Neural progenitor cell (in vitro differentiated cells): ENCODE results near the gene USP15.

ENCODE experiments used
- EZH2 ChIP-seq: fragments of 200-600 bp; sonication (generic); IDR thresholded peaks from 2 replicates; pipeline ENCODE4 v1.6.1; 2017; ENCODE audit warnings: antibody characterized with exemption, mild to moderate bottlenecking, moderate library complexity
- EZH2phosphoT487 ChIP-seq: fragments of 200-600 bp; sonication (generic); IDR thresholded peaks from 2 replicates; pipeline ENCODE4 v1.6.1; 2017; ENCODE audit warnings: antibody characterized with exemption
- TF ChIP-seq, protein P1 (sequence below): fragments of 200-600 bp; sonication (generic); IDR thresholded peaks from 2 replicates; pipeline ENCODE4 v1.5.1; 2017; ENCODE audit warnings: antibody characterized with exemption, mild to moderate bottlenecking

DNA sequence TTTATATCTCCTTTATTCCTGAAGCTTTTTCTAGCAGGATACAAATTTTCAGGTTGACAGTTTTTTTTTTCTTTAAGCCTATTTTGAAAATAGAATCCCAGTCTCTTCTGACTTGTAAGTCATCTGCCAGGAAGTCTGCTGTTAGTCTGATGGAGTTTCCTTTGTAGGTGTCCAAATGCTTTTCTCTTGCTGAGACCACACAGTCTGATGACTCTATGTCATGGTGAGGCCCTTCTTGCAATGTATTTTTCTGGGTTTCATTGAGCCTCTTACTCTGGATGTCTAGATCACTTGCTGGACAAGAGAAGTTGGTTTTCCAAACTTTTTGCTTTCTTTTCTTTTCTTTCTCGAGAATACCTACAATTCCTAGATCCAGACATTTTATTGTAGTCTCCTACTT lies 30.6 kb downstream of the USP15 start:
- TF ChIP-seq, protein P1, sequence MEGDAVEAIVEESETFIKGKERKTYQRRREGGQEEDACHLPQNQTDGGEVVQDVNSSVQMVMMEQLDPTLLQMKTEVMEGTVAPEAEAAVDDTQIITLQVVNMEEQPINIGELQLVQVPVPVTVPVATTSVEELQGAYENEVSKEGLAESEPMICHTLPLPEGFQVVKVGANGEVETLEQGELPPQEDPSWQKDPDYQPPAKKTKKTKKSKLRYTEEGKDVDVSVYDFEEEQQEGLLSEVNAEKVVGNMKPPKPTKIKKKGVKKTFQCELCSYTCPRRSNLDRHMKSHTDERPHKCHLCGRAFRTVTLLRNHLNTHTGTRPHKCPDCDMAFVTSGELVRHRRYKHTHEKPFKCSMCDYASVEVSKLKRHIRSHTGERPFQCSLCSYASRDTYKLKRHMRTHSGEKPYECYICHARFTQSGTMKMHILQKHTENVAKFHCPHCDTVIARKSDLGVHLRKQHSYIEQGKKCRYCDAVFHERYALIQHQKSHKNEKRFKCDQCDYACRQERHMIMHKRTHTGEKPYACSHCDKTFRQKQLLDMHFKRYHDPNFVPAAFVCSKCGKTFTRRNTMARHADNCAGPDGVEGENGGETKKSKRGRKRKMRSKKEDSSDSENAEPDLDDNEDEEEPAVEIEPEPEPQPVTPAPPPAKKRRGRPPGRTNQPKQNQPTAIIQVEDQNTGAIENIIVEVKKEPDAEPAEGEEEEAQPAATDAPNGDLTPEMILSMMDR: no peak
- TF ChIP-seq EZH2phosphoT487: no peak
- no peak for TF ChIP-seq EZH2
